Endothelial cell of umbilical vein (primary cell): ENCODE data around the gene PDCD1. TPM values are rescaled to one million over a fixed set of nuclear protein-coding genes. Genes with fewer than 3 reads are reported as not detected.

Experiments
- BruUV-seq: library from RNA; stranded (reverse); fragments of 400-500 nt; replicated peaks from 2 replicates; lab custom pipeline; 2021; lab: Mats Ljungman, UMichigan
- CTCF ChIA-PET: fragments of 300-600, 350-600 bp; sonication (Branson Sonifier 250); formaldehyde crosslinking; loops from one replicate; lab custom pipeline; 2021; ENCODE audit warnings: antibody characterized with exemption, inconsistent platforms; lab: Charles Lee
- POLR2A ChIA-PET: fragments of 300-600, 350-600 bp; sonication (Branson Sonifier 250); formaldehyde crosslinking; loops from one replicate; lab custom pipeline; 2021; ENCODE audit warnings: antibody characterized with exemption, inconsistent platforms; lab: Charles Lee
- DNase-seq: peaks from one replicate; pipeline ENCODE4 v3.0.0-alpha.2; 2011; ENCODE audit warnings: low read depth, low spot score
- FAIRE-seq: peaks from 2 replicates; lab custom pipeline; 2011; peaks lifted over from hg19 to GRCh38; lab: Jason Lieb, UNC
- H2AFZ ChIP-seq: 2 replicates; pipeline ENCODE4 v1.6.0; 2012; ENCODE audit warnings: low read depth, low read length, control low read depth, inconsistent platforms
- H3K27ac ChIP-seq: 2 replicates; pipeline ENCODE4 v1.5.1; 2011; ENCODE audit warnings: low read depth, mild to moderate bottlenecking, control low read depth, low read length, moderate library complexity; ENCODE audit not compliant: insufficient read depth
- H3K27me3 ChIP-seq, 2 experiments: 2 replicates each; pipeline versions ENCODE4 v1.6.0 to v1.6.1; 2011; ENCODE audit warnings: low read length in 2 of 2, mixed read lengths in 1 of 2; ENCODE audit not compliant: control insufficient read depth in 2 of 2, insufficient read depth in 2 of 2
- H3K36me3 ChIP-seq, 2 experiments: 2 replicates in 1 of 2; 3 replicates in 1 of 2; pipeline ENCODE4 v1.5.1; 2011; ENCODE audit warnings: low read length in 2 of 2, mild to moderate bottlenecking in 1 of 2, moderate library complexity in 1 of 2; ENCODE audit not compliant: control insufficient read depth in 2 of 2, insufficient read depth in 2 of 2; ENCODE audit errors: extremely low read depth in 1 of 2
- H3K4me1 ChIP-seq: 3 replicates; pipeline ENCODE4 v1.5.1; 2011; ENCODE audit warnings: mild to moderate bottlenecking, low read length; ENCODE audit not compliant: control insufficient read depth, insufficient read depth; ENCODE audit errors: extremely low read depth
- H3K4me2 ChIP-seq: 2 replicates; pipeline ENCODE4 v1.6.1; 2011; ENCODE audit warnings: low read length, control low read depth, mixed read lengths; ENCODE audit not compliant: insufficient read depth
- H3K4me3 ChIP-seq, 3 experiments: fragments of 200-600 bp in 1 of 3; sonication (generic), shearing (Covaris generic) in 1 of 3; replicated peaks in 1 of 3; 2 replicates each; pipeline ENCODE4 v1.5.1; 2011 to 2016; ENCODE audit warnings: control low read depth in 3 of 3, low read length in 3 of 3, mild to moderate bottlenecking in 2 of 3, inconsistent platforms in 1 of 3, low read depth in 1 of 3, moderate library complexity in 1 of 3; ENCODE audit not compliant: insufficient read depth in 1 of 3
- H3K79me2 ChIP-seq: 2 replicates; pipeline ENCODE4 v1.6.0; 2012; ENCODE audit warnings: low read length, inconsistent platforms; ENCODE audit not compliant: control insufficient read depth, insufficient read depth
- H3K9ac ChIP-seq: replicated peaks from 2 replicates; pipeline ENCODE3; 2011; ENCODE audit warnings: low read length, control low read depth; ENCODE audit not compliant: insufficient read depth; ENCODE audit errors: extremely low read depth
- H3K9me1 ChIP-seq: replicated peaks from 3 replicates; pipeline ENCODE4 v1.6.0; 2011; ENCODE audit warnings: mild to moderate bottlenecking, low read length; ENCODE audit not compliant: control insufficient read depth, insufficient read depth; ENCODE audit errors: extremely low read depth
- H3K9me3 ChIP-seq: replicated peaks from 2 replicates; pipeline ENCODE4 v1.5.1; 2012; ENCODE audit warnings: low read length, inconsistent platforms; ENCODE audit not compliant: control insufficient read depth, insufficient read depth
- H4K20me1 ChIP-seq: replicated peaks from 2 replicates; pipeline ENCODE3; 2011; ENCODE audit warnings: mild to moderate bottlenecking, low read length; ENCODE audit not compliant: control insufficient read depth, insufficient read depth; ENCODE audit errors: extremely low read depth
- CTCF ChIP-seq, 2 donors: IDR thresholded peaks; 1 replicate in 1 of 2; 2 replicates in 1 of 2; pipeline ENCODE4 v1.5.1; 2011; ENCODE audit warnings: low read length in 2 of 2, mild to moderate bottlenecking in 2 of 2, moderate library complexity in 2 of 2, control low read depth in 1 of 2, inconsistent platforms in 1 of 2, low read depth in 1 of 2; ENCODE audit not compliant: insufficient read depth in 1 of 2; ENCODE audit errors: extremely low read depth in 1 of 2
- EZH2 ChIP-seq: IDR thresholded peaks from 2 replicates; pipeline ENCODE4 v1.6.1; 2012; ENCODE audit warnings: borderline replicate concordance, low read depth, mild to moderate bottlenecking, moderate library complexity, low read length, inconsistent platforms; ENCODE audit not compliant: severe bottlenecking
- FOS ChIP-seq: IDR thresholded peaks from 2 replicates; pipeline ENCODE4 v1.6.1; 2011; ENCODE audit warnings: mild to moderate bottlenecking, low read length, moderate library complexity, borderline replicate concordance; ENCODE audit not compliant: insufficient read depth
- GATA2 ChIP-seq: IDR thresholded peaks from 2 replicates; pipeline ENCODE4 v1.7.0; 2011; ENCODE audit warnings: low read depth, mild to moderate bottlenecking, moderate library complexity, mixed read lengths, low read length; ENCODE audit not compliant: insufficient read length, insufficient read depth
- JUN ChIP-seq: IDR thresholded peaks from 2 replicates; pipeline ENCODE4 v1.6.1; 2011; ENCODE audit warnings: borderline replicate concordance, low read depth; ENCODE audit not compliant: insufficient read length, insufficient read depth
- MAX ChIP-seq: IDR thresholded peaks from 2 replicates; pipeline ENCODE4 v1.6.1; 2011; ENCODE audit not compliant: insufficient read depth, insufficient read length
- MYC ChIP-seq: IDR thresholded peaks from one replicate; pipeline ENCODE4 v1.6.1; 2011; ENCODE audit warnings: mild to moderate bottlenecking, low read depth, low read length
- POLR2A ChIP-seq: IDR thresholded peaks from 2 replicates; pipeline ENCODE4 v1.6.1; 2012; ENCODE audit warnings: low read depth, mild to moderate bottlenecking, control low read depth, low read length
- POLR2AphosphoS5 ChIP-seq: IDR thresholded peaks from 2 replicates; pipeline ENCODE4 v1.6.1; 2012; ENCODE audit warnings: low read depth, mild to moderate bottlenecking, control low read depth, low read length, moderate library complexity; ENCODE audit not compliant: insufficient read depth
- dilution Hi-C: fragments of 300-500 bp; cut with MboI; formaldehyde crosslinking; loops from one replicate; pipeline ENCODE4 v1.15.0; 2019; ENCODE audit warnings: low sequenced_read_pairs; ENCODE audit not compliant: extremely low pct_ligation_motif_present
- intact Hi-C: fragments of 100-400 bp; cut with micrococcal nuclease; formaldehyde crosslinking; loops from one replicate; pipeline ENCODE4 v1.10.0; 2022
- polyA plus RNA-seq, 4 experiments: library from polyadenylated mRNA; depleted of rRNA in 3 of 4; stranded (reverse) in 3 of 4; unstranded in 1 of 4; fragments of >200 nt; gene quantifications; 2 replicates each; pipeline versions ENCODE4 v1.2.1 to v1.2.3, GENCODE V29; 2011 to 2012; ENCODE audit warnings: missing spikeins in 1 of 4
- total RNA-seq: library from RNA; stranded (reverse); gene quantifications from 2 replicates; pipeline ENCODE4 v1.2.3, GENCODE V29; 2021

Gene PDCD1
- total and polyA plus RNA-seq, 2 donors (not counting 3 experiments of a cell fraction or from before 2014, with no cell fraction given) = not detected

GRCh38 chr2:241886840-241887447 is 28.2 kb upstream of the PDCD1 start:
- H3K27me3 ChIP-seq = no peaks in the 10 kb centered on the region
- dilution Hi-C loops (no loop called here), intact Hi-C loops (no loop called here)
- no peaks in the 10 kb centered on the region for H3K4me1 ChIP-seq
- H3K9me1 ChIP-seq = no peaks in the 10 kb centered on the region
- DNase-seq (no peak), FAIRE-seq (no peak)
- no TSS peak for BruUV-seq
- ChIA-PET CTCF (no interaction called here), POLR2A (no interaction called here)
- no peaks in the 10 kb centered on the region for H3K36me3 ChIP-seq
- no peak overlapping the region for H3K4me2 ChIP-seq
- H3K79me2 ChIP-seq = no peaks in the 10 kb centered on the region
- no peaks in the 10 kb centered on the region for H4K20me1 ChIP-seq
- no peak for TF ChIP-seq EZH2
- TF ChIP-seq POLR2AphosphoS5 = no peak
- no peak for TF ChIP-seq POLR2A
- no peak for TF ChIP-seq FOS
- no peak for TF ChIP-seq MAX
- no peak for TF ChIP-seq JUN
- no peak for TF ChIP-seq CTCF (IDR thresholded peaks at IDR 0.05; ENCODE audit: extremely low read depth in 1 of 2, insufficient read depth in 1 of 2, low read depth in 1 of 2, low read length in 2 of 2)
- TF ChIP-seq GATA2 = no peak
- TF ChIP-seq MYC = no peak
- H2AFZ ChIP-seq = no peak overlapping the region
- H3K9ac ChIP-seq = no peak overlapping the region
- H3K4me3 ChIP-seq = no peak overlapping the region
- no peak overlapping the region for H3K27ac ChIP-seq
- H3K9me3 ChIP-seq = no peaks in the 10 kb centered on the region
